HepG2 (cell line): Measurements from ENCODE around the gene CLDND2. TPM values are rescaled to one million over a fixed set of nuclear protein-coding genes. Genes with fewer than 3 reads are reported as not detected.

ENCODE experiments used
- CEBPG ChIP-seq: IDR thresholded peaks from 2 replicates; pipeline ENCODE4 v1.6.1; 2016
- DMAP1 ChIP-seq: IDR thresholded peaks from 2 replicates; pipeline ENCODE4 v1.6.1; 2016
- GATAD1 ChIP-seq: IDR thresholded peaks from 2 replicates; pipeline ENCODE4 v1.6.1; 2016; ENCODE audit warnings: missing genetic modification reagents, missing compliant biosample characterization
- NFKBIZ ChIP-seq: IDR thresholded peaks from 2 replicates; pipeline ENCODE4 v1.6.1; 2018; ENCODE audit warnings: missing genetic modification reagents, missing compliant biosample characterization
- PPARG ChIP-seq: conservative IDR thresholded peaks from 2 replicates; pipeline ENCODE4 v1.6.1; 2016; ENCODE audit warnings: missing biosample characterization, missing genetic modification reagents
- RBFOX2 ChIP-seq: fragments of 200-400 bp; formaldehyde crosslinking; IDR thresholded peaks from 2 replicates; pipeline ENCODE4 v1.6.1; 2017; ENCODE audit warnings: low read depth, mild to moderate bottlenecking, low read length
- SIX1 ChIP-seq: sonication (generic); formaldehyde crosslinking; IDR thresholded peaks from 2 replicates; pipeline ENCODE4 v1.4.0; 2020; ENCODE audit warnings: missing genetic modification reagents, borderline replicate concordance
- SMAD3 ChIP-seq: sonication (generic); formaldehyde crosslinking; IDR thresholded peaks from 2 replicates; pipeline ENCODE4 v1.4.0; 2020; ENCODE audit warnings: missing genetic modification reagents
- ZBTB38 ChIP-seq: sonication (generic); formaldehyde crosslinking; IDR thresholded peaks from 2 replicates; pipeline ENCODE4 v1.5.1; 2020; ENCODE audit warnings: mild to moderate bottlenecking, missing genetic modification reagents
- ZFY ChIP-seq: sonication (generic); formaldehyde crosslinking; IDR thresholded peaks from 2 replicates; pipeline ENCODE4 v1.4.0; 2020; ENCODE audit warnings: missing genetic modification reagents
- ZNF24 ChIP-seq: fragments of 450-650 bp; IDR thresholded peaks from 2 replicates; pipeline ENCODE4 v1.6.1; 2017; ENCODE audit warnings: antibody characterized with exemption, mild to moderate bottlenecking
- ZNF543 ChIP-seq: sonication (generic); formaldehyde crosslinking; IDR thresholded peaks from 2 replicates; pipeline ENCODE4 v1.4.0; 2020; ENCODE audit warnings: mild to moderate bottlenecking, missing genetic modification reagents
- ZNF550 ChIP-seq: sonication (generic); formaldehyde crosslinking; IDR thresholded peaks from 2 replicates; pipeline ENCODE4 v1.4.0; 2020; ENCODE audit warnings: mild to moderate bottlenecking, missing genetic modification reagents, borderline replicate concordance
- ZNF614 ChIP-seq: IDR thresholded peaks from 2 replicates; pipeline ENCODE4 v1.6.1; 2018; ENCODE audit warnings: missing biosample characterization, missing genetic modification reagents, inconsistent platforms, borderline replicate concordance
- polyA plus RNA-seq, 8 experiments: library from polyadenylated mRNA; depleted of rRNA in 3 of 8; stranded (reverse) in 7 of 8; unstranded in 1 of 8; fragments of >200 nt; fragmentation: Illumina TruSeq in 4 of 8; extraction: Trizol in 4 of 8; gene quantifications; 2 replicates each; pipeline versions ENCODE4 v1.2.1 to v1.2.3, GENCODE V29; 2011 to 2016; ENCODE audit warnings: low read depth in 4 of 8, missing spikeins in 1 of 8, mixed read lengths in 1 of 8; ENCODE audit not compliant: insufficient read depth in 1 of 8
- total RNA-seq, 5 experiments: library from RNA; depleted of rRNA; stranded (reverse); fragments of >200 nt; fragmentation: Illumina TruSeq; extraction: Trizol; gene quantifications; 2 replicates each; pipeline ENCODE4 v1.2.3, GENCODE V29; 2016; ENCODE audit warnings: low read depth in 1 of 5
- TF ChIP-seq, protein P1 (sequence below): sonication (generic); formaldehyde crosslinking; IDR thresholded peaks from 2 replicates; pipeline ENCODE4 v1.9.0; 2022; ENCODE audit warnings: low read depth, missing genetic modification reagents
- TF ChIP-seq, protein P2 (sequence below): sonication (generic); formaldehyde crosslinking; IDR thresholded peaks from 2 replicates; pipeline ENCODE4 v1.5.0; 2020; ENCODE audit warnings: mild to moderate bottlenecking, missing genetic modification reagents
- TF ChIP-seq, protein P3 (sequence below): sonication (generic); formaldehyde crosslinking; IDR thresholded peaks from 2 replicates; pipeline ENCODE4 v1.8.1; 2023; ENCODE audit warnings: missing genetic modification reagents, inconsistent platforms, borderline replicate concordance
- TF ChIP-seq, protein P4 (sequence below): IDR thresholded peaks from 2 replicates; pipeline ENCODE4 v1.6.1; 2016; ENCODE audit warnings: low read depth
- TF ChIP-seq, protein P5 (sequence below): sonication (generic); formaldehyde crosslinking; IDR thresholded peaks from 2 replicates; pipeline ENCODE4 v1.5.0; 2020; ENCODE audit warnings: missing genetic modification reagents, mild to moderate bottlenecking, borderline replicate concordance
- TF ChIP-seq, protein P6 (sequence below): sonication (generic); formaldehyde crosslinking; conservative IDR thresholded peaks from 2 replicates; pipeline ENCODE4 v1.4.0; 2020; ENCODE audit warnings: missing genetic modification reagents

CLDND2 gene
- total and polyA plus RNA-seq, 2 of the 13 experiments (the other 11 are each of a cell fraction or from before 2014, with no cell fraction given) = 0.84 to 1.8 TPM

DNA sequence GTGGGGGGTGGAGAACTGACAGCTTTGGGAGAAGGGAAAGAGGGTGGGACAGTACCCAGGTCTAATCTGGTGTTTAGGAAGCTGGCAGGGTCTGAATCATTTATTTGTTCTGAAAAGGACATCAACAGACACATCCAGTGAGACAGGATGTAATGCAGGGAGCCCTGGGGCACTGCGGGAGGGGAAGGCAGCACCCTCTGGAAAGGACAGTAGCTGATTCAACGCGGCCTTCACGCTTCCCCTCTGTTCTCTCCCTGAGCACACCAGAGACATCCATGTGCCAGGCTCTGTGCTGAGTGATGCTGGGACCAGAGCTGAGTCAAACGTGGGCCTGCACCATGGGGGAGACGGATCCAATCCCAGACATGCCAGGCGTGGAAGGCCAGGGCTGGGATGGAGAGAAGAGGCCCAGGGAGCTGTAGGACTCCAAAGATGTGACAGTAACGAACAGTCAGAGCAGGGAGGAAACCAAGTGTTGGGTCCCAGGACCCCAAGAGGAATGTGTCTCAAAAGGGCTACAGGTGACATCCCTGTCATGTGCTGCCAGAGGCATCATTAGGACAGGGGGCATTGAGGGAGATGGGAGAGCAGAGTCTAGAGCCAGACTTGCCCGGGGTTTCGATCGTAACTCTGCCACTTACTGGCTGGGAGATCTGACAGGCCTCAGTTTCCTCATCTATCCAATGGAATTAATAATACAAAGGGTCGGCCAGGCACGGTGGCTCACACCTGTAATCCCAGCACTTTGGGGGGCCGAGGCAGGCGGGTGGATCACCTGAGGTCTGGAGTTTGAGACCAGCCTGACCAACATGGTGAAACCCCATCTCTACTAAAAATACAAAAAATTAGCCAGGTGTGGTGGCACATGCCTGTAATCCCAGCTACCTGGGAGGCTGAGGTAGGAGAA, 4.3 kb downstream of the CLDND2 start (continued):
- TF ChIP-seq, protein P1, sequence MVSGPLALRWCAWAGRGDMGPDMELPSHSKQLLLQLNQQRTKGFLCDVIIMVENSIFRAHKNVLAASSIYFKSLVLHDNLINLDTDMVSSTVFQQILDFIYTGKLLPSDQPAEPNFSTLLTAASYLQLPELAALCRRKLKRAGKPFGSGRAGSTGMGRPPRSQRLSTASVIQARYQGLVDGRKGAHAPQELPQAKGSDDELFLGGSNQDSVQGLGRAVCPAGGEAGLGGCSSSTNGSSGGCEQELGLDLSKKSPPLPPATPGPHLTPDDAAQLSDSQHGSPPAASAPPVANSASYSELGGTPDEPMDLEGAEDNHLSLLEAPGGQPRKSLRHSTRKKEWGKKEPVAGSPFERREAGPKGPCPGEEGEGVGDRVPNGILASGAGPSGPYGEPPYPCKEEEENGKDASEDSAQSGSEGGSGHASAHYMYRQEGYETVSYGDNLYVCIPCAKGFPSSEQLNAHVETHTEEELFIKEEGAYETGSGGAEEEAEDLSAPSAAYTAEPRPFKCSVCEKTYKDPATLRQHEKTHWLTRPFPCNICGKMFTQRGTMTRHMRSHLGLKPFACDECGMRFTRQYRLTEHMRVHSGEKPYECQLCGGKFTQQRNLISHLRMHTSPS = no peak
- TF ChIP-seq SIX1 (CRISPR knock-in tag) (no peak), SMAD3 (no peak), ZNF543 (no peak), ZFY (CRISPR knock-in tag) (peak; percentile 33; the same call in 1 of the 2 replicates), ZBTB38 (CRISPR knock-in tag) (peak; percentile 52), GATAD1 (peak; percentile 27; the same call in 1 of the 2 replicates), PPARG (CRISPR knock-in tag) (no peak), RBFOX2 (peak; percentile 76), ZNF550 (CRISPR knock-in tag) (no peak), DMAP1 (CRISPR knock-in tag) (no peak), ZNF614 (CRISPR knock-in tag) (no peak), CEBPG (CRISPR knock-in tag) (0 out of 2 replicates have a peak, but pooled peaks have one; percentile 31), ZNF24 (no peak), NFKBIZ (CRISPR knock-in tag) (no peak)
- TF ChIP-seq, protein P2, sequence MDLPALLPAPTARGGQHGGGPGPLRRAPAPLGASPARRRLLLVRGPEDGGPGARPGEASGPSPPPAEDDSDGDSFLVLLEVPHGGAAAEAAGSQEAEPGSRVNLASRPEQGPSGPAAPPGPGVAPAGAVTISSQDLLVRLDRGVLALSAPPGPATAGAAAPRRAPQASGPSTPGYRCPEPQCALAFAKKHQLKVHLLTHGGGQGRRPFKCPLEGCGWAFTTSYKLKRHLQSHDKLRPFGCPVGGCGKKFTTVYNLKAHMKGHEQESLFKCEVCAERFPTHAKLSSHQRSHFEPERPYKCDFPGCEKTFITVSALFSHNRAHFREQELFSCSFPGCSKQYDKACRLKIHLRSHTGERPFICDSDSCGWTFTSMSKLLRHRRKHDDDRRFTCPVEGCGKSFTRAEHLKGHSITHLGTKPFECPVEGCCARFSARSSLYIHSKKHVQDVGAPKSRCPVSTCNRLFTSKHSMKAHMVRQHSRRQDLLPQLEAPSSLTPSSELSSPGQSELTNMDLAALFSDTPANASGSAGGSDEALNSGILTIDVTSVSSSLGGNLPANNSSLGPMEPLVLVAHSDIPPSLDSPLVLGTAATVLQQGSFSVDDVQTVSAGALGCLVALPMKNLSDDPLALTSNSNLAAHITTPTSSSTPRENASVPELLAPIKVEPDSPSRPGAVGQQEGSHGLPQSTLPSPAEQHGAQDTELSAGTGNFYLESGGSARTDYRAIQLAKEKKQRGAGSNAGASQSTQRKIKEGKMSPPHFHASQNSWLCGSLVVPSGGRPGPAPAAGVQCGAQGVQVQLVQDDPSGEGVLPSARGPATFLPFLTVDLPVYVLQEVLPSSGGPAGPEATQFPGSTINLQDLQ = 0 out of 2 replicates have a peak, but pooled peaks have one; percentile 51
- TF ChIP-seq, protein P3, sequence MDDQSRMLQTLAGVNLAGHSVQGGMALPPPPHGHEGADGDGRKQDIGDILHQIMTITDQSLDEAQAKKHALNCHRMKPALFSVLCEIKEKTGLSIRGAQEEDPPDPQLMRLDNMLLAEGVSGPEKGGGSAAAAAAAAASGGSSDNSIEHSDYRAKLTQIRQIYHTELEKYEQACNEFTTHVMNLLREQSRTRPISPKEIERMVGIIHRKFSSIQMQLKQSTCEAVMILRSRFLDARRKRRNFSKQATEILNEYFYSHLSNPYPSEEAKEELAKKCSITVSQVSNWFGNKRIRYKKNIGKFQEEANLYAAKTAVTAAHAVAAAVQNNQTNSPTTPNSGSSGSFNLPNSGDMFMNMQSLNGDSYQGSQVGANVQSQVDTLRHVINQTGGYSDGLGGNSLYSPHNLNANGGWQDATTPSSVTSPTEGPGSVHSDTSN = no peak
- TF ChIP-seq, protein P4, sequence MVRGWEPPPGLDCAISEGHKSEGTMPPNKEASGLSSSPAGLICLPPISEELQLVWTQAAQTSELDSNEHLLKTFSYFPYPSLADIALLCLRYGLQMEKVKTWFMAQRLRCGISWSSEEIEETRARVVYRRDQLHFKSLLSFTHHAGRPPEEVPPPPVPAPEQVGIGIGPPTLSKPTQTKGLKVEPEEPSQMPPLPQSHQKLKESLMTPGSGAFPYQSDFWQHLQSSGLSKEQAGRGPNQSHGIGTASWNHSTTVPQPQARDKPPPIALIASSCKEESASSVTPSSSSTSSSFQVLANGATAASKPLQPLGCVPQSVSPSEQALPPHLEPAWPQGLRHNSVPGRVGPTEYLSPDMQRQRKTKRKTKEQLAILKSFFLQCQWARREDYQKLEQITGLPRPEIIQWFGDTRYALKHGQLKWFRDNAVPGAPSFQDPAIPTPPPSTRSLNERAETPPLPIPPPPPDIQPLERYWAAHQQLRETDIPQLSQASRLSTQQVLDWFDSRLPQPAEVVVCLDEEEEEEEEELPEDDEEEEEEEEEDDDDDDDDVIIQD = peak; percentile 60; the same call in 1 of the 2 replicates
- TF ChIP-seq, protein P5, sequence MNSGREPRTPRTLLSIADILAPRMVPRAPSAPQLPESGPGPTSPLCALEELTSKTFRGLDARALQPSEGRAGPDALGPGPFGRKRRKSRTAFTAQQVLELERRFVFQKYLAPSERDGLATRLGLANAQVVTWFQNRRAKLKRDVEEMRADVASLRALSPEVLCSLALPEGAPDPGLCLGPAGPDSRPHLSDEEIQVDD (CRISPR knock-in tag) = no peak
- TF ChIP-seq, protein P6, sequence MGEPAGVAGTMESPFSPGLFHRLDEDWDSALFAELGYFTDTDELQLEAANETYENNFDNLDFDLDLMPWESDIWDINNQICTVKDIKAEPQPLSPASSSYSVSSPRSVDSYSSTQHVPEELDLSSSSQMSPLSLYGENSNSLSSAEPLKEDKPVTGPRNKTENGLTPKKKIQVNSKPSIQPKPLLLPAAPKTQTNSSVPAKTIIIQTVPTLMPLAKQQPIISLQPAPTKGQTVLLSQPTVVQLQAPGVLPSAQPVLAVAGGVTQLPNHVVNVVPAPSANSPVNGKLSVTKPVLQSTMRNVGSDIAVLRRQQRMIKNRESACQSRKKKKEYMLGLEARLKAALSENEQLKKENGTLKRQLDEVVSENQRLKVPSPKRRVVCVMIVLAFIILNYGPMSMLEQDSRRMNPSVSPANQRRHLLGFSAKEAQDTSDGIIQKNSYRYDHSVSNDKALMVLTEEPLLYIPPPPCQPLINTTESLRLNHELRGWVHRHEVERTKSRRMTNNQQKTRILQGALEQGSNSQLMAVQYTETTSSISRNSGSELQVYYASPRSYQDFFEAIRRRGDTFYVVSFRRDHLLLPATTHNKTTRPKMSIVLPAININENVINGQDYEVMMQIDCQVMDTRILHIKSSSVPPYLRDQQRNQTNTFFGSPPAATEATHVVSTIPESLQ (CRISPR knock-in tag) = no peak
